ENCODE measurements around the gene NOP16.
"Not testable (repeated sequence)": the region's sequence is repeated elsewhere in the genome, so short reads cannot be mapped to it uniquely, and the experiment has no call there.

The NOP16 gene

GRCh38 chr5:176409765-176410164 is 21.4 kb upstream of the NOP16 start:
- DNase-seq (ENCODE audit: low read depth) = no peak

- DNase-seq (ENCODE audit: low read depth) = no peak
Measured at GRCh38 chr5:176408590-176408989, 20.2 kb upstream of the NOP16 start.

- not testable (repeated sequence) for DNase-seq (ENCODE audit: low read depth)
Measured at GRCh38 chr5:176408252-176408573, 19.8 kb upstream of the NOP16 start.

GRCh38 chr5:176407456-176408251 is 19.3 kb upstream of the NOP16 start:
- DNase-seq (ENCODE audit: low read depth) = no peak

- no peak for DNase-seq (ENCODE audit: low read depth)
Measured at GRCh38 chr5:176406436-176407052, 18.1 kb upstream of the NOP16 start.

GRCh38 chr5:176405656-176406435 is 17.4 kb upstream of the NOP16 start:
- DNase-seq (ENCODE audit: low read depth) = no peak

- DNase-seq (ENCODE audit: low read depth) = no peak
Measured at GRCh38 chr5:176401281-176402205, 13.1 kb upstream of the NOP16 start.

GRCh38 chr5:176400382-176401156 is 12.2 kb upstream of the NOP16 start:
- DNase-seq (ENCODE audit: low read depth) = no peak

GRCh38 chr5:176397736-176398420 is 9.5 kb upstream of the NOP16 start:
- no peak for DNase-seq (ENCODE audit: low read depth)

- no peak for DNase-seq (ENCODE audit: low read depth)
Measured at GRCh38 chr5:176396330-176396729, 7.9 kb upstream of the NOP16 start.

- DNase-seq (ENCODE audit: low read depth) = no peak
Measured at GRCh38 chr5:176394881-176395675, 6.7 kb upstream of the NOP16 start.

GRCh38 chr5:176394096-176394495 is 5.7 kb upstream of the NOP16 start:
- DNase-seq (ENCODE audit: low read depth) = no peak

GRCh38 chr5:176392526-176392925 is 4.1 kb upstream of the NOP16 start:
- DNase-seq (ENCODE audit: low read depth) = no peak

GRCh38 chr5:176391999-176392398 is 3.6 kb upstream of the NOP16 start:
- DNase-seq (ENCODE audit: low read depth) = no peak

- DNase-seq (ENCODE audit: low read depth) = no peak
Measured at GRCh38 chr5:176391479-176391878, 3.1 kb upstream of the NOP16 start.

GRCh38 chr5:176389135-176390123 is 1.0 kb upstream of the NOP16 start:
- no peak for DNase-seq (ENCODE audit: low read depth)

- no peak for DNase-seq (ENCODE audit: low read depth)
Measured at GRCh38 chr5:176388003-176388443, 375 bp downstream of the NOP16 start.

GRCh38 chr5:176387384-176387925 is 943 bp downstream of the NOP16 start:
- DNase-seq (ENCODE audit: low read depth) = no peak

Measured in activated T-cell treated with anti-CD3 and anti-CD28 coated beads for 24 hours (primary cell).